H1 (cell line): ENCODE data around the gene CTRL. TPM values are rescaled to one million over a fixed set of nuclear protein-coding genes. Genes with fewer than 3 reads are reported as not detected.

Source experiments
- CTCF ChIA-PET: fragments of 300-600 bp; sonication (Branson Sonifier 250); formaldehyde crosslinking; loops from one replicate; lab custom pipeline; 2021; ENCODE audit not compliant: partially characterized antibody; lab: Charles Lee
- POLR2A ChIA-PET: fragments of 300-600 bp; sonication (Branson Sonifier 250); formaldehyde crosslinking; loops from one replicate; lab custom pipeline; 2021; ENCODE audit warnings: inconsistent platforms; ENCODE audit not compliant: partially characterized antibody; lab: Charles Lee
- DNase-seq, 2 experiments: peaks; one replicate each; pipeline versions ENCODE4 v3.0.0 to v3.0.0-alpha.2; 2010 to 2022; ENCODE audit warnings: low spot score in 2 of 2, low read depth in 1 of 2, mixed read lengths in 1 of 2
- FAIRE-seq: peaks from 2 replicates; lab custom pipeline; 2011; peaks lifted over from hg19 to GRCh38; lab: Jason Lieb, UNC
- H2AFZ ChIP-seq: 2 replicates; pipeline ENCODE4 v1.8.1; 2012; ENCODE audit warnings: low read length, inconsistent platforms
- H2AK5ac ChIP-seq: 2 replicates; pipeline ENCODE4 v1.6.1; 2013; ENCODE audit warnings: low read depth, low read length
- H2BK120ac ChIP-seq: replicated peaks from 2 replicates; pipeline ENCODE3; 2013; ENCODE audit warnings: low read depth, low read length, inconsistent platforms
- H2BK12ac ChIP-seq: 2 replicates; pipeline ENCODE4 v1.6.1; 2013; ENCODE audit warnings: low read depth, low read length
- H2BK15ac ChIP-seq: 2 replicates; pipeline ENCODE4 v1.6.1; 2013; ENCODE audit warnings: low read length
- H2BK20ac ChIP-seq: 2 replicates; pipeline ENCODE4 v1.6.1; 2013; ENCODE audit warnings: low read length
- H2BK5ac ChIP-seq: 2 replicates; pipeline ENCODE4 v1.6.1; 2013; ENCODE audit warnings: low read depth, low read length
- H3K14ac ChIP-seq: 2 replicates; pipeline ENCODE4 v1.6.1; 2013; ENCODE audit warnings: inconsistent platforms; ENCODE audit not compliant: insufficient read length
- H3K18ac ChIP-seq: 2 replicates; pipeline ENCODE4 v1.6.1; 2013; ENCODE audit warnings: low read length; ENCODE audit errors: extremely low read depth
- H3K23ac ChIP-seq: 2 replicates; pipeline ENCODE4 v1.6.1; 2013; ENCODE audit warnings: inconsistent platforms; ENCODE audit not compliant: insufficient read length
- H3K23me2 ChIP-seq: 2 replicates; pipeline ENCODE4 v1.6.1; 2013; ENCODE audit warnings: low read depth, low read length
- H3K27ac ChIP-seq: 2 replicates; pipeline ENCODE4 v1.6.1; 2011; ENCODE audit warnings: low read depth, low read length, inconsistent platforms
- H3K27me3 ChIP-seq, 4 experiments: replicated peaks in 1 of 4; 1 replicate in 1 of 4; 2 replicates in 3 of 4; pipeline versions ENCODE4 v1.6.1 to v1.8.1; 2011 to 2013; ENCODE audit warnings: low read length in 3 of 4, mild to moderate bottlenecking in 3 of 4, inconsistent platforms in 2 of 4, mixed read lengths in 2 of 4, moderate library complexity in 1 of 4; ENCODE audit not compliant: control insufficient read depth in 3 of 4, insufficient read depth in 3 of 4; ENCODE audit errors: extremely low read depth in 1 of 4
- H3K36me3 ChIP-seq, 4 experiments: 2 replicates each; pipeline versions ENCODE4 v1.6.1 to v1.8.1; 2011 to 2013; ENCODE audit warnings: mild to moderate bottlenecking in 4 of 4, low read length in 3 of 4, moderate library complexity in 2 of 4, control low read depth in 1 of 4, inconsistent platforms in 1 of 4; ENCODE audit not compliant: insufficient read depth in 4 of 4, control insufficient read depth in 2 of 4
- H3K4ac ChIP-seq: replicated peaks from 2 replicates; pipeline ENCODE3; 2013; ENCODE audit warnings: low read length, low read depth, mixed read lengths, inconsistent platforms; ENCODE audit not compliant: insufficient read length
- H3K4me1 ChIP-seq, 4 experiments: replicated peaks in 1 of 4; 1 replicate in 1 of 4; 2 replicates in 3 of 4; pipeline versions ENCODE4 v1.6.1 to v1.8.1; 2011 to 2013; ENCODE audit warnings: low read length in 3 of 4, inconsistent platforms in 2 of 4, mixed read lengths in 1 of 4; ENCODE audit not compliant: insufficient read depth in 4 of 4, control insufficient read depth in 3 of 4
- H3K4me2 ChIP-seq, 2 experiments: 2 replicates each; pipeline versions ENCODE4 v1.6.1 to v1.8.1; 2011 to 2013; ENCODE audit warnings: low read depth in 2 of 2, low read length in 2 of 2, control low read depth in 1 of 2, inconsistent platforms in 1 of 2, mild to moderate bottlenecking in 1 of 2; ENCODE audit not compliant: insufficient read depth in 1 of 2
- H3K4me3 ChIP-seq, 4 experiments: fragments of 200-600, 300-600 bp in 1 of 4; sonication (generic), shearing (Covaris generic), sonication (Bioruptor Twin) in 1 of 4; 2 replicates each; pipeline versions ENCODE4 v1.5.1 to v1.8.1; 2011 to 2016; ENCODE audit warnings: low read length in 4 of 4, low read depth in 3 of 4, control low read depth in 2 of 4, inconsistent platforms in 2 of 4, mild to moderate bottlenecking in 2 of 4, mixed read lengths in 1 of 4, moderate library complexity in 1 of 4; ENCODE audit not compliant: insufficient read depth in 2 of 4; ENCODE audit errors: extremely low read depth in 1 of 4
- H3K56ac ChIP-seq: replicated peaks from 2 replicates; pipeline ENCODE3; 2013; ENCODE audit warnings: low read depth, mild to moderate bottlenecking, mixed read lengths, low read length, inconsistent platforms; ENCODE audit not compliant: insufficient read length
- H3K79me1 ChIP-seq: 2 replicates; pipeline ENCODE4 v1.6.1; 2013; ENCODE audit warnings: low read depth, low read length, control low read depth
- H3K79me2 ChIP-seq, 2 experiments: 2 replicates each; pipeline versions ENCODE4 v1.6.1 to v1.8.1; 2012 to 2013; ENCODE audit warnings: low read length in 2 of 2, mild to moderate bottlenecking in 2 of 2, inconsistent platforms in 1 of 2; ENCODE audit not compliant: insufficient read depth in 2 of 2, control insufficient read depth in 1 of 2
- H3K9ac ChIP-seq, 4 experiments: replicated peaks in 1 of 4; 1 replicate in 1 of 4; 2 replicates in 3 of 4; pipeline versions ENCODE4 v1.6.1 to v1.8.1; 2011 to 2013; ENCODE audit warnings: low read depth in 3 of 4, low read length in 3 of 4, control low read depth in 2 of 4, mild to moderate bottlenecking in 2 of 4, moderate library complexity in 2 of 4, inconsistent platforms in 1 of 4; ENCODE audit errors: extremely low read depth in 1 of 4
- H3K9me3 ChIP-seq, 2 experiments: 2 replicates each; pipeline versions ENCODE4 v1.6.1 to v1.8.1; 2012 to 2013; ENCODE audit warnings: mild to moderate bottlenecking in 2 of 2, moderate library complexity in 2 of 2, control low read depth in 1 of 2, inconsistent platforms in 1 of 2, low read depth in 1 of 2, low read length in 1 of 2, mixed read lengths in 1 of 2; ENCODE audit not compliant: insufficient read depth in 2 of 2
- H4K20me1 ChIP-seq, 2 experiments: replicated peaks in 1 of 2; 2 replicates each; pipeline versions ENCODE3 to v1.8.1; 2011 to 2013; ENCODE audit warnings: inconsistent platforms in 2 of 2, low read length in 2 of 2, mild to moderate bottlenecking in 1 of 2; ENCODE audit not compliant: insufficient read depth in 2 of 2, control insufficient read depth in 1 of 2
- H4K5ac ChIP-seq: 2 replicates; pipeline ENCODE4 v1.6.1; 2013; ENCODE audit warnings: low read length, low read depth, mixed read lengths, inconsistent platforms; ENCODE audit not compliant: insufficient read length
- H4K8ac ChIP-seq: 2 replicates; pipeline ENCODE4 v1.8.0; 2013; ENCODE audit warnings: mild to moderate bottlenecking, moderate library complexity, low read length, inconsistent platforms; ENCODE audit not compliant: insufficient read depth; ENCODE audit errors: extremely low read depth
- H4K91ac ChIP-seq: replicated peaks from 2 replicates; pipeline ENCODE3; 2013; ENCODE audit warnings: low read length, mixed read lengths, inconsistent platforms; ENCODE audit not compliant: insufficient read length
- BCL11A ChIP-seq, 2 experiments: IDR thresholded peaks; one replicate each; pipeline ENCODE4 v1.6.1; 2011; ENCODE audit warnings: low read depth in 2 of 2, low read length in 2 of 2, mild to moderate bottlenecking in 2 of 2
- POLR2A ChIP-seq, 2 experiments: IDR thresholded peaks; 1 replicate in 1 of 2; 2 replicates in 1 of 2; pipeline ENCODE4 v1.6.1; 2011; ENCODE audit warnings: low read depth in 2 of 2, low read length in 2 of 2, mild to moderate bottlenecking in 2 of 2; ENCODE audit errors: control extremely low read depth in 1 of 2
- RXRA ChIP-seq: IDR thresholded peaks from 2 replicates; pipeline ENCODE4 v1.6.1; 2011; ENCODE audit warnings: low read depth, mild to moderate bottlenecking, low read length, moderate library complexity; ENCODE audit not compliant: insufficient read depth
- TAF1 ChIP-seq: IDR thresholded peaks from 2 replicates; pipeline ENCODE4 v1.6.1; 2011; ENCODE audit warnings: mild to moderate bottlenecking, low read depth, low read length
- WGBS, 2 experiments: shearing (Covaris generic) in 1 of 2; methylation state at CpG; one replicate each; pipeline versions ENCODE4 v1.1.6 to v1.1.7; 2013 to 2015; ENCODE audit warnings: low lambda C conversion rate in 2 of 2, mixed read lengths in 2 of 2, inconsistent platforms in 1 of 2, low coverage in 1 of 2, missing lambda C conversion rate in 1 of 2; ENCODE audit not compliant: insufficient replicate concordance in 2 of 2, insufficient coverage in 1 of 2, insufficient read length in 1 of 2; ENCODE audit errors: extremely low coverage in 1 of 2, missing lambda C conversion rate in 1 of 2; 5-methylcytosine and 5-hydroxymethylcytosine counted together
- polyA plus RNA-seq, 7 experiments: library from polyadenylated mRNA; depleted of rRNA in 3 of 7; stranded (reverse) in 5 of 7; unstranded in 2 of 7; fragments of >200 nt in 5 of 7; fragments of 200-250 nt in 2 of 7; gene quantifications; 1 replicate in 5 of 7; 2 replicates in 1 of 7; 4 replicates in 1 of 7; pipeline versions ENCODE4 v1.2.1 to v1.2.3, GENCODE V29; 2011 to 2013; ENCODE audit warnings: missing spikeins in 2 of 7, mixed read lengths in 2 of 7
- total RNA-seq: library from RNA; stranded (reverse); fragmentation: NEBNext Ultra II Directional; extraction: Animal tissue kit (Norgen Biotek cat#: 25700); gene quantifications from 2 replicates; pipeline ENCODE4 v1.2.1, GENCODE V29; 2021

CTRL gene
- total and polyA plus RNA-seq, 2 of the 8 experiments (the other 6 are each of a cell fraction or from before 2014, with no cell fraction given) = 1.7 to 4.2 TPM

DNA sequence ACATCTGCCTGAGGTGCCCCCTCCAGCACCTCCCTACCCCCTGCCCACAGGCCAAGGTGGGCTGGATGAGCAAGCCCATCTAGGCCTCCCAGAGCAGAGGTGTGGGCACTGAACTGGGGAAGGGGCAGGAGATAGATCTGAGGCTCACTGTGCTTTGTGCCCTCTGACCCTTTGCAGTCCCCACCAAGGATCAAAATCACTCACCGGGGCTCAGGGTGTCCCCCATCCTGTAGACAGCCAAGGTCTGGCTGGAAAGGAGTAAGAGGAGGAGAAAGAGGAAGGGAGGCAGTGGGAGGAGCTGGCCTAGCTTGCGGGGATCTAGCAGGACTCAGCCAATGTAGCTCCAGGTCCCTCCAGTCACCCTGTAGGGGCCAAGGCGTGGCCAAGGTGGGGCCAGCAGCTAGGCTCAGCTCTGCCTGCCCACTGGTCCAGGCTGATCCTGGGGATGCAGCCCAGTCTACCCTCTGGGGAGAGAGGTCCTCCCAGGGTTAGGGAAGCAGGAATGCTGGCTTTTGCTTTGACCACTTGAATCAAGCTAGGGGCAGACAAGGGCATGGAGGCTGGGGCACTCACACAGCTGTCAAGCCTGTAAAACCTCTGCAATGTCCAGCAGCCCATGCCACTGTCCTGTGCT is 35.0 kb upstream of the CTRL start:
- FAIRE-seq (no peak), DNase-seq (no peak)
- peak overlapping the region; percentile 75; the same call in 1 of the 2 replicates for H3K18ac ChIP-seq
- peak overlapping the region in 3 of 4 experiments; percentile 14 to 60 (median 41); a peak in 6 of 7 replicates for H3K9ac ChIP-seq
- peak overlapping the region; percentile 37 for H3K14ac ChIP-seq
- peak overlapping the region; percentile 90; the same call in 1 of the 2 replicates for H2BK15ac ChIP-seq
- no peak overlapping the region for H3K56ac ChIP-seq
- H4K8ac ChIP-seq = no peak overlapping the region; the same call in 1 of the 2 replicates
- H4K20me1 ChIP-seq = peaks cover 0 to 21% of the 10 kb centered on the region in 2 experiments
- peak overlapping the region; percentile 71 for H2AK5ac ChIP-seq
- H2BK12ac ChIP-seq = peak overlapping the region; percentile 85; the same call in 1 of the 2 replicates
- no peak overlapping the region for H3K23ac ChIP-seq
- peaks cover under 1 to 9% (median 5%) of the 10 kb centered on the region in 4 experiments; a peak in 5 of 8 replicates for H3K36me3 ChIP-seq
- peak overlapping the region; percentile 75 to 77 for H3K4me2 ChIP-seq
- peak overlapping the region; percentile 14 for H2BK120ac ChIP-seq
- peaks cover 7% of the 10 kb centered on the region; the same call in 1 of the 2 replicates for H3K23me2 ChIP-seq
- peak overlapping the region; percentile 8 for H3K4ac ChIP-seq
- peaks cover 0 to 4% of the 10 kb centered on the region in 2 experiments; a peak in 2 of 4 replicates for H3K79me2 ChIP-seq
- H3K4me1 ChIP-seq = peaks cover 6 to 25% (median 19%) of the 10 kb centered on the region in 4 experiments
- ChIA-PET CTCF (interaction anchor here (0.8 to 10.9 kb wide), 7 partner anchors 14 to 420 kb away, joined by 3 to 90 read pairs (median 3); partner anchors contain the start of genes DPEP3 and LCAT), POLR2A (interaction anchor here (0.7 to 3.9 kb wide), 10 partner anchors 11 to 271 kb away, joined by 3 to 26 read pairs (median 5); partner anchors contain the start of genes DDX28, DUS2, LCAT and PSMB10)
- no peaks in the 10 kb centered on the region for H3K9me3 ChIP-seq
- TF ChIP-seq RXRA (no peak), POLR2A (IDR thresholded peaks at IDR 0.05; ENCODE audit: control extremely low read depth in 1 of 2, low read depth in 2 of 2, low read length in 2 of 2) (peak in 1 of 2 experiments; percentile 46; a peak in 2 of 3 replicates), BCL11A (IDR thresholded peaks at IDR 0.05; ENCODE audit: low read depth in 2 of 2, low read length in 2 of 2) (no peak), TAF1 (0 out of 2 replicates have a peak, but pooled peaks have one; percentile 19)
- 66% methylated on average over 3 of the region's 3 CpGs; no CpG with 5 or more reads in 1 of the 2 experiments for WGBS, 2 experiments
- H4K91ac ChIP-seq = peak overlapping the region; percentile 76
- H2BK5ac ChIP-seq = peak overlapping the region; percentile 90; the same call in 1 of the 2 replicates
- H3K4me3 ChIP-seq = peak overlapping the region in 2 of 4 experiments; percentile 8 to 67; a peak in 3 of 8 replicates
- H2AFZ ChIP-seq = no peak overlapping the region
- H3K79me1 ChIP-seq = peaks cover 20% of the 10 kb centered on the region; the same call in 1 of the 2 replicates
- H4K5ac ChIP-seq = peak overlapping the region; percentile 33
- H2BK20ac ChIP-seq = no peak overlapping the region
- no peaks in the 10 kb centered on the region for H3K27me3 ChIP-seq
- peak overlapping the region; percentile 45 for H3K27ac ChIP-seq
